Sigmoid colon (tissue), 7 donors: ENCODE results near the gene KCNH1. TPM values are rescaled to one million over a fixed set of nuclear protein-coding genes. Genes with fewer than 3 reads are reported as not detected.

ENCODE experiments used
- DNase-seq: peaks from one replicate; pipeline ENCODE4 v3.0.0-alpha.2; 2019
- H3K27ac ChIP-seq, 4 donors: fragments of 200-600 bp; sonication (generic); one replicate each; pipeline ENCODE4 v1.5.1; 2016 to 2019; ENCODE audit warnings: mild to moderate bottlenecking in 1 of 4
- H3K27me3 ChIP-seq, 3 donors: fragments of 200-600 bp; sonication (generic); one replicate each; pipeline ENCODE4 v1.5.1; 2019; ENCODE audit warnings: mild to moderate bottlenecking in 1 of 3
- H3K36me3 ChIP-seq, 4 donors: fragments of 200-600 bp; sonication (generic); one replicate each; pipeline ENCODE4 v1.5.1; 2016 to 2019
- H3K4me1 ChIP-seq, 4 donors: fragments of 200-600 bp; sonication (generic); one replicate each; pipeline ENCODE4 v1.5.1; 2017 to 2019
- H3K4me3 ChIP-seq, 4 donors: fragments of 200-600 bp; sonication (generic); one replicate each; pipeline ENCODE4 v1.5.1; 2017 to 2019; ENCODE audit warnings: mild to moderate bottlenecking in 2 of 4, moderate library complexity in 1 of 4
- H3K9me3 ChIP-seq, 4 donors: fragments of 200-600 bp in 3 of 4; sonication (generic) in 3 of 4; one replicate each; pipeline versions ENCODE4 v1.5.1 to v1.6.1; 2013 to 2019
- CTCF ChIP-seq, 4 experiments: fragments of 450-650 bp in 3 of 4; fragments of 200-600 bp in 1 of 4; IDR thresholded peaks; one replicate each; pipeline ENCODE4 v1.5.1; 2016 to 2019; ENCODE audit warnings: antibody characterized with exemption in 4 of 4, mild to moderate bottlenecking in 3 of 4, moderate library complexity in 2 of 4
- EP300 ChIP-seq, 4 donors: sonication (generic); formaldehyde crosslinking; IDR thresholded peaks; one replicate each; pipeline ENCODE4 v1.6.1; 2017; ENCODE audit warnings: antibody characterized with exemption in 4 of 4
- POLR2A ChIP-seq, 2 donors: fragments of 450-650 bp; IDR thresholded peaks; one replicate each; pipeline ENCODE4 v1.6.1; 2016; ENCODE audit warnings: antibody characterized with exemption in 2 of 2, mild to moderate bottlenecking in 2 of 2, moderate library complexity in 2 of 2
- POLR2AphosphoS5 ChIP-seq, 4 donors: sonication (generic); formaldehyde crosslinking; IDR thresholded peaks; one replicate each; pipeline ENCODE4 v1.6.1; 2017; ENCODE audit warnings: antibody characterized with exemption in 4 of 4
- WGBS, 2 donors: extraction: QIAGEN DNeasy Blood & Tissue Kit; methylation state at CpG; one replicate each; pipeline ENCODE4 v1.1.7; 2013; 5-methylcytosine and 5-hydroxymethylcytosine counted together
- intact Hi-C: fragments of 100-400 bp; cut with DNase I; formaldehyde crosslinking; loops from one replicate; pipeline ENCODE4 v1.15.1; 2023
- polyA plus RNA-seq, 3 donors: library from polyadenylated mRNA; stranded (reverse); fragments of 200-250 nt; gene quantifications; one replicate each; pipeline ENCODE4 v1.2.3, GENCODE V29; 2013
- total RNA-seq, 4 donors: library from RNA; depleted of rRNA; stranded (reverse); fragments of >200 nt; gene quantifications; one replicate each; pipeline ENCODE4 v1.1.0, GENCODE V29; 2016
- donor health status: healthy with polysubstance abuse.
- donor health status: Bipolar disorder and iron deficiency.
- donor health status: healthy.

KCNH1 gene
- 1 to 10 TPM in 2 of 4 donors, under 1 TPM in 2; 0.54 to 3.1 (median 1.5) TPM for total RNA-seq
- polyA plus RNA-seq: under 1 TPM in 1 of 3 donors, not detected in 2; 0.23 TPM

- DNase-seq: peak; percentile 90
- Histone ChIP-seq H3K27ac (peak within 1 kb of the TSS in 3 of 4 donors; percentile 4 to 49 (median 49)), H3K4me1 (peaks cover 0 to 19% (median 14%) of the 10 kb centered on the region in 4 donors), H3K9me3 (no peaks in the 10 kb centered on the region), H3K4me3 (peak within 1 kb of the TSS; percentile 21 to 56 (median 52)), H3K36me3 (no peaks in the 10 kb centered on the region), H3K27me3 (peaks cover 0 to 27% (median 0%) of the 10 kb centered on the region in 3 donors)
- TF ChIP-seq CTCF (IDR thresholded peaks at IDR 0.05) (peak; percentile 42 to 93 (median 79)), EP300 (IDR thresholded peaks at IDR 0.05) (no peak)
- WGBS, 2 donors: 1% methylated on average over 61 of the region's 61 CpGs
- intact Hi-C loops: loop anchor here (1.0 to 2.0 kb wide), 4 partner anchors 125 to 727 kb away; partner anchors contain the start of gene RCOR3
These were observed at the start of gene KCNH1 for GRCh38 chr1:211133836-211134669. TSS of gene KCNH1 (minus strand) at chr1:211134148. CDS start at chr1:211133945, 203 bp downstream.

- intact Hi-C loops: no loop called here
- no peak for DNase-seq
- no peak overlapping the region for H3K27ac ChIP-seq
- H3K27me3 ChIP-seq: no peaks in the 10 kb centered on the region
- no peaks in the 10 kb centered on the region for H3K4me1 ChIP-seq
- whole genome bisulfite sequencing, 2 donors: 85 to 92% methylated on average over 2 of the region's 2 CpGs
- no peak for TF ChIP-seq EP300 (IDR thresholded peaks at IDR 0.05)
- TF ChIP-seq CTCF (IDR thresholded peaks at IDR 0.05): no peak
- no peak for TF ChIP-seq POLR2A (IDR thresholded peaks at IDR 0.05)
- no peak for TF ChIP-seq POLR2AphosphoS5 (IDR thresholded peaks at IDR 0.05)
- H3K9me3 ChIP-seq: no peaks in the 10 kb centered on the region
- no peak overlapping the region for H3K4me3 ChIP-seq
- H3K36me3 ChIP-seq: no peaks in the 10 kb centered on the region
These were observed 48.8 kb upstream of the KCNH1 start for GRCh38 chr1:211182746-211183145.

- no peak for TF ChIP-seq EP300 (IDR thresholded peaks at IDR 0.05)
- no peak for TF ChIP-seq POLR2AphosphoS5 (IDR thresholded peaks at IDR 0.05)
- no peak for TF ChIP-seq CTCF (IDR thresholded peaks at IDR 0.05)
- no peak for TF ChIP-seq POLR2A (IDR thresholded peaks at IDR 0.05)
- 59 to 71% methylated on average over 2 of the region's 2 CpGs for WGBS, 2 donors
- H3K27me3 ChIP-seq: no peaks in the 10 kb centered on the region
- peaks cover 0 to 7% (median under 1%) of the 10 kb centered on the region in 4 donors for H3K9me3 ChIP-seq
- intact Hi-C loops: no loop called here
- H3K27ac ChIP-seq: no peak overlapping the region
- no peak overlapping the region for H3K4me3 ChIP-seq
- no peaks in the 10 kb centered on the region for H3K36me3 ChIP-seq
- no peak for DNase-seq
- no peaks in the 10 kb centered on the region for H3K4me1 ChIP-seq
These were observed 40.4 kb upstream of the KCNH1 start for GRCh38 chr1:211174375-211174774.

GRCh38 chr1:211172657-211173056 is 38.7 kb upstream of the KCNH1 start:
- no peak overlapping the region for H3K4me3 ChIP-seq
- no peak overlapping the region for H3K27ac ChIP-seq
- H3K4me1 ChIP-seq: no peaks in the 10 kb centered on the region
- no peak for DNase-seq
- H3K27me3 ChIP-seq: no peaks in the 10 kb centered on the region
- peaks cover 6 to 12% (median 7%) of the 10 kb centered on the region in 4 donors for H3K9me3 ChIP-seq
- intact Hi-C loops: no loop called here
- TF ChIP-seq POLR2AphosphoS5 (IDR thresholded peaks at IDR 0.05) (no peak), CTCF (IDR thresholded peaks at IDR 0.05) (no peak), EP300 (IDR thresholded peaks at IDR 0.05) (no peak), POLR2A (IDR thresholded peaks at IDR 0.05) (no peak)
- H3K36me3 ChIP-seq: no peaks in the 10 kb centered on the region
